A673 (cell line): ENCODE measurements around the gene NSG2.

Source experiments
- CTCF ChIP-seq: fragments of 300-800, 200-600 bp; sonication (generic); conservative IDR thresholded peaks from 2 replicates; pipeline ENCODE4 v1.5.1; 2017; ENCODE audit warnings: low read depth, mild to moderate bottlenecking, antibody characterized with exemption, low read length, moderate library complexity, mixed read lengths
- EZH2 ChIP-seq: fragments of 200-600 bp; sonication (generic); IDR thresholded peaks from 2 replicates; pipeline ENCODE4 v1.6.1; 2017; ENCODE audit warnings: borderline replicate concordance, low read depth, mild to moderate bottlenecking, mixed read lengths, antibody characterized with exemption, low read length; ENCODE audit not compliant: poor library complexity, severe bottlenecking

DNA sequence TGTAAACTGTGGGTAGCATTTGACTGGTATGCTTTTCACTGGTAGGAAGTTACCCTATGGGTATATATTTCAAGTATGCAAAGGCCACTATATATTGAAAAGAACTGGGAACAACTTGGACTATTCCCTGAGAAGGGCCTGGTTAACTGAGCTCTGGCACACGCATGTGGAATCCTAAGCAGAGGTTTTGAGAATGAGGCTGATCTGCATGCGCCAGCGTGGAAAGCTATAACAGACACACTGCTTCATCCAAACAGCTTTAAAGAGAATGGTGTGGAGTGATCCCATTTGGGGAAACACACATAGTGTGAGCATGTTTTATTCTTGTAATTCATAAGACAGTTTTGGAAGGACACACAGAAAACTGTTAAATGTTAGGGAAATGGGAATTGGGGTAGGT is 8.4 kb downstream of the NSG2 start:
- TF ChIP-seq CTCF (no peak), EZH2 (no peak)
